ENCODE data around the gene CD93.

DNA sequence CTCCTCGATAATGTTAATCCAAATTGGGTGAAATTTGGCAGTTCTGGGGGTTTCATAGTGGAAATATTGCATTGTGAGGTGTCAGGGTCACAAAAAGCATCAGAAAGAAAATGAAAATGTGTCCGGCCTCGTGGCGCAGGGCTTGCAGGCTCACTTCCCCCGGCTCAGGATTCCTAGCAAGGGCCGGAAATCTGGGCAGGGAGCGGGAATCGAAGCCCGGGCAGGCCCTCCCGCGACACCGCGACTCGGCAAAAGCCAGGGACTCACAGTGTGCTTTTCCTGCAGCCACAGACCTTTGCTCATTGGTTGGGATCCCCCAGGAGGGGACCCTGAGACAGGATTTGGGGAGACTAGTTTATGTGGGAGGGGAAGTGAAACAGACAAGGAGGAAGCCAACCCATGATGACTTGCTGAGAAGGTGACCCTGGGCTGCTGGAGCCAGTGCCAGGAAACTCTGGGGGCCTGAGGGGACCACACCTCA, 847 bp upstream of the CD93 start:
- TF ChIP-seq, protein P1, sequence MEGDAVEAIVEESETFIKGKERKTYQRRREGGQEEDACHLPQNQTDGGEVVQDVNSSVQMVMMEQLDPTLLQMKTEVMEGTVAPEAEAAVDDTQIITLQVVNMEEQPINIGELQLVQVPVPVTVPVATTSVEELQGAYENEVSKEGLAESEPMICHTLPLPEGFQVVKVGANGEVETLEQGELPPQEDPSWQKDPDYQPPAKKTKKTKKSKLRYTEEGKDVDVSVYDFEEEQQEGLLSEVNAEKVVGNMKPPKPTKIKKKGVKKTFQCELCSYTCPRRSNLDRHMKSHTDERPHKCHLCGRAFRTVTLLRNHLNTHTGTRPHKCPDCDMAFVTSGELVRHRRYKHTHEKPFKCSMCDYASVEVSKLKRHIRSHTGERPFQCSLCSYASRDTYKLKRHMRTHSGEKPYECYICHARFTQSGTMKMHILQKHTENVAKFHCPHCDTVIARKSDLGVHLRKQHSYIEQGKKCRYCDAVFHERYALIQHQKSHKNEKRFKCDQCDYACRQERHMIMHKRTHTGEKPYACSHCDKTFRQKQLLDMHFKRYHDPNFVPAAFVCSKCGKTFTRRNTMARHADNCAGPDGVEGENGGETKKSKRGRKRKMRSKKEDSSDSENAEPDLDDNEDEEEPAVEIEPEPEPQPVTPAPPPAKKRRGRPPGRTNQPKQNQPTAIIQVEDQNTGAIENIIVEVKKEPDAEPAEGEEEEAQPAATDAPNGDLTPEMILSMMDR (IDR thresholded peaks at IDR 0.05) = no peak
- no peak for TF ChIP-seq POLR2A (IDR thresholded peaks at IDR 0.05; ENCODE audit: low read depth)

Data from esophagus muscularis mucosa (tissue), 3 donors.